Lung (tissue), 12 donors: Measurements from ENCODE around the gene SDK1. TPM values are rescaled to one million over a fixed set of nuclear protein-coding genes. Genes with fewer than 3 reads are reported as not detected.

ENCODE experiments used
- ATAC-seq: fragments of 200-7000 bp; cut with Tn5 transposase; one replicate; pipeline ENCODE4 v1.9.1; 2020; ENCODE audit warnings: moderate number of reproducible peaks; ENCODE audit not compliant: insufficient read depth, low FRiP score
- DNase-seq, 3 donors: peaks; one replicate each; pipeline ENCODE4 v3.0.0-alpha.2; 2013 to 2017
- H3K27ac ChIP-seq, 2 donors: one replicate each; pipeline ENCODE4 v1.5.1; 2013; ENCODE audit warnings: mild to moderate bottlenecking in 2 of 2, moderate library complexity in 2 of 2, control low read depth in 1 of 2, inconsistent platforms in 1 of 2, low read depth in 1 of 2, low read length in 1 of 2
- H3K27me3 ChIP-seq, 3 donors: one replicate each; pipeline ENCODE4 v1.5.1; 2013; ENCODE audit warnings: low read length in 2 of 3; ENCODE audit not compliant: control insufficient read depth in 3 of 3, insufficient read depth in 3 of 3
- H3K36me3 ChIP-seq, 4 donors: one replicate each; pipeline ENCODE4 v1.5.1; 2013; ENCODE audit warnings: low read length in 4 of 4, mild to moderate bottlenecking in 1 of 4, moderate library complexity in 1 of 4; ENCODE audit not compliant: control insufficient read depth in 4 of 4, insufficient read depth in 4 of 4
- H3K4me1 ChIP-seq, 5 donors: one replicate each; pipeline ENCODE4 v1.5.1; 2013; ENCODE audit warnings: low read length in 5 of 5, mild to moderate bottlenecking in 2 of 5, moderate library complexity in 1 of 5; ENCODE audit not compliant: control insufficient read depth in 5 of 5, insufficient read depth in 5 of 5
- H3K4me3 ChIP-seq: one replicate; pipeline ENCODE4 v1.5.1; 2013; ENCODE audit warnings: mild to moderate bottlenecking, control low read depth, moderate library complexity
- H3K9ac ChIP-seq, 2 donors: one replicate each; pipeline ENCODE4 v1.5.1; 2013; ENCODE audit warnings: low read length in 2 of 2, control low read depth in 1 of 2; ENCODE audit not compliant: insufficient read depth in 1 of 2
- H3K9me3 ChIP-seq, 4 donors: one replicate each; pipeline ENCODE4 v1.5.1; 2013; ENCODE audit warnings: low read length in 3 of 4, mild to moderate bottlenecking in 1 of 4, moderate library complexity in 1 of 4; ENCODE audit not compliant: control insufficient read depth in 4 of 4, insufficient read depth in 3 of 4
- CTCF ChIP-seq: IDR thresholded peaks from 2 replicates; pipeline ENCODE4 v1.5.1; 2012; ENCODE audit warnings: mild to moderate bottlenecking; ENCODE audit errors: control extremely low read depth, extremely low read depth
- WGBS, 2 donors: extraction: QIAGEN DNeasy Blood & Tissue Kit; methylation state at CpG; one replicate each; pipeline ENCODE4 v1.1.7; 2013; 5-methylcytosine and 5-hydroxymethylcytosine counted together
- polyA plus RNA-seq, 2 donors: library from polyadenylated mRNA; stranded (reverse); fragments of 200-250 nt; gene quantifications; one replicate each; pipeline ENCODE4 v1.2.1, GENCODE V29; 2013
- total RNA-seq, 2 donors: library from RNA; depleted of rRNA in 1 of 2; stranded (reverse); fragments of >200 nt in 1 of 2; gene quantifications; one replicate each; pipeline ENCODE4 v1.2.1, GENCODE V29; 2014 to 2021
- donor health status: control.
- donor health status: control.
- donor health status: Bipolar disorder and iron deficiency.
- donor health status: healthy.
- donor health status: DM: yes; HTN: yes; CAD: no.

Gene SDK1
- total and polyA plus RNA-seq, 4 donors, result 3.7 to 30.1 (median 12.7) TPM

- no peaks in the 10 kb centered on the region for H3K36me3 ChIP-seq
- H3K27me3 ChIP-seq, result no peaks in the 10 kb centered on the region
- ATAC-seq (no peak), DNase-seq (no peak)
- H3K27ac ChIP-seq, result no peak overlapping the region
- H3K9me3 ChIP-seq, result no peaks in the 10 kb centered on the region
- H3K9ac ChIP-seq, result no peak overlapping the region
- TF ChIP-seq CTCF, result no peak
- no peak overlapping the region for H3K4me3 ChIP-seq
- WGBS, 2 donors, result 74 to 89% methylated on average over 9 of the region's 9 CpGs
- peaks cover 0 to 8% (median 0%) of the 10 kb centered on the region in 5 donors for H3K4me1 ChIP-seq
Measured at GRCh38 chr7:3464900-3465622, 164.0 kb downstream of the SDK1 start.

GRCh38 chr7:3466261-3466660 lies 165.2 kb downstream of the SDK1 start:
- TF ChIP-seq CTCF, result no peak
- Histone ChIP-seq H3K27ac (no peak overlapping the region), H3K9me3 (no peaks in the 10 kb centered on the region), H3K36me3 (no peaks in the 10 kb centered on the region), H3K4me1 (peaks cover 0 to 13% (median 0%) of the 10 kb centered on the region in 5 donors), H3K27me3 (no peaks in the 10 kb centered on the region), H3K4me3 (no peak overlapping the region), H3K9ac (no peak overlapping the region)
- WGBS, 2 donors, result 78 to 80% methylated on average over 4 of the region's 4 CpGs
- ATAC-seq, result no peak
- DNase-seq, result peak in 1 of 3 donors; percentile 35

GRCh38 chr7:3469641-3470040 lies 168.6 kb downstream of the SDK1 start:
- H3K36me3 ChIP-seq, result no peaks in the 10 kb centered on the region
- no peak overlapping the region for H3K4me3 ChIP-seq
- H3K9ac ChIP-seq, result no peak overlapping the region
- no peaks in the 10 kb centered on the region for H3K27me3 ChIP-seq
- peaks cover 0 to 15% (median 0%) of the 10 kb centered on the region in 5 donors for H3K4me1 ChIP-seq
- H3K27ac ChIP-seq, result no peak overlapping the region
- H3K9me3 ChIP-seq, result no peaks in the 10 kb centered on the region
- no peak for DNase-seq
- no peak for ATAC-seq
- TF ChIP-seq CTCF, result no peak
- 60 to 87% methylated on average over 3 of the region's 3 CpGs for WGBS, 2 donors

- ATAC-seq (no peak), DNase-seq (no peak)
- Histone ChIP-seq H3K4me1 (peaks cover 0 to 1% (median 0%) of the 10 kb centered on the region in 5 donors), H3K9ac (no peak overlapping the region), H3K9me3 (no peaks in the 10 kb centered on the region), H3K27me3 (no peaks in the 10 kb centered on the region), H3K36me3 (no peaks in the 10 kb centered on the region), H3K4me3 (no peak overlapping the region), H3K27ac (no peak overlapping the region)
- 96 to 97% methylated on average over 15 of the region's 15 CpGs for WGBS, 2 donors
- no peak for TF ChIP-seq CTCF
Measured at GRCh38 chr7:3480197-3480596, 179.1 kb downstream of the SDK1 start.
